Measurements from ENCODE around the gene FAM13A.

DNA sequence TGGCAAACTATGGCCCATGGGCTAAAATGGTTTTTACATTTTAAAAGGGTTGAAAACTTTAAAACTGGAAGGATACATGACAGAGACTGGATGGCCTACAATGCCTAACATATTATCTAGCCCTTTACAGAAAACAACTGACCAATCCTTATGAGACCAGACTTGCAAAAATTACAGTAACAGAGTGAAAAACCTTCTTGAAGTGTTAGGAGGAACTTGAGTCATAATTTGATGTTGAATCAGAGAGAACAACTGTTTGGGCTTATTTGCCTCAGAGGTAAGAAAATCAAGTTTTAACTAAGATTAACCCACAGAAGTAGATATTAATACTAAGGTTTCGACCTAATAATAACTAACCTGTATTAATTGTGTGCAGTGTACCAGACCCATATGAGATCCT lies 347.0 kb downstream of the FAM13A start:
- TF ChIP-seq, protein P1, sequence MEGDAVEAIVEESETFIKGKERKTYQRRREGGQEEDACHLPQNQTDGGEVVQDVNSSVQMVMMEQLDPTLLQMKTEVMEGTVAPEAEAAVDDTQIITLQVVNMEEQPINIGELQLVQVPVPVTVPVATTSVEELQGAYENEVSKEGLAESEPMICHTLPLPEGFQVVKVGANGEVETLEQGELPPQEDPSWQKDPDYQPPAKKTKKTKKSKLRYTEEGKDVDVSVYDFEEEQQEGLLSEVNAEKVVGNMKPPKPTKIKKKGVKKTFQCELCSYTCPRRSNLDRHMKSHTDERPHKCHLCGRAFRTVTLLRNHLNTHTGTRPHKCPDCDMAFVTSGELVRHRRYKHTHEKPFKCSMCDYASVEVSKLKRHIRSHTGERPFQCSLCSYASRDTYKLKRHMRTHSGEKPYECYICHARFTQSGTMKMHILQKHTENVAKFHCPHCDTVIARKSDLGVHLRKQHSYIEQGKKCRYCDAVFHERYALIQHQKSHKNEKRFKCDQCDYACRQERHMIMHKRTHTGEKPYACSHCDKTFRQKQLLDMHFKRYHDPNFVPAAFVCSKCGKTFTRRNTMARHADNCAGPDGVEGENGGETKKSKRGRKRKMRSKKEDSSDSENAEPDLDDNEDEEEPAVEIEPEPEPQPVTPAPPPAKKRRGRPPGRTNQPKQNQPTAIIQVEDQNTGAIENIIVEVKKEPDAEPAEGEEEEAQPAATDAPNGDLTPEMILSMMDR (IDR thresholded peaks at IDR 0.05) = no peak
- TF ChIP-seq EZH2 (IDR thresholded peaks at IDR 0.05; ENCODE audit: borderline replicate concordance, insufficient read depth, low read depth, low read length, poor library complexity, severe bottlenecking) = no peak
